ENCODE measurements around the gene SLC22A23.

SLC22A23 gene

GRCh38 chr6:3330199-3330598, 126.7 kb downstream of the SLC22A23 start:
- DNase-seq: no peak

DNA sequence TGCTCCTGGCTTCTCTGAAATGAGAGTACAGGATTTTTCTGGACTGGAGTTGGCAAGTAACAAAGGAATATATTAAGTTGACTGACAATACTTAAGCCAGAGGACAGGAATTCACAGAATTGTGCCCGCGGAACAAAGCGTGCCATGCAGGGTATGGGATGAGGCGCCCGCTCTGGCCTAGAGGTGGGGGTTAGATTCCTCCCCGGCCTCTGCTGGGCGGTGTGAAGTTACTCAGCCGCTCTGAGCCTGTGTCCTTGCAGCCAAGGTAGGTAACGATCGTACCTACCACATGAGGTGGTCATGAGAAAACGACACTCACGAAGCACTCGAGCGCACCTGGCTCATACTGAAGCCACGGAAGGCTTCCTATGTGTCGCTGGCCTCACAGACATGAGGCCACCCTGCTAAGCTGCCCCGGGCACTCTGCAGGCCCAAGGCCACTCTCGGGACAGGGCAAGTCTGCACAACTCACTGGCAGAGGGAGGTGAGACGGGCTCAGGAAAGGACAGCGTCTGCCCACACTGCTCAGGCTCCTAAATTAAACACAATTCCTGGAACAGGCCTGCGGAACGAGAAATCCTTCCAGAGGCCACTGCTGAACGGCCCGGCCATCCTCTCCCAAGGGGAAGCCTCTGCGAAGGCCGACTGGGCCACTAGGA, 127.3 kb downstream of the SLC22A23 start:
- no peak for DNase-seq

DNA sequence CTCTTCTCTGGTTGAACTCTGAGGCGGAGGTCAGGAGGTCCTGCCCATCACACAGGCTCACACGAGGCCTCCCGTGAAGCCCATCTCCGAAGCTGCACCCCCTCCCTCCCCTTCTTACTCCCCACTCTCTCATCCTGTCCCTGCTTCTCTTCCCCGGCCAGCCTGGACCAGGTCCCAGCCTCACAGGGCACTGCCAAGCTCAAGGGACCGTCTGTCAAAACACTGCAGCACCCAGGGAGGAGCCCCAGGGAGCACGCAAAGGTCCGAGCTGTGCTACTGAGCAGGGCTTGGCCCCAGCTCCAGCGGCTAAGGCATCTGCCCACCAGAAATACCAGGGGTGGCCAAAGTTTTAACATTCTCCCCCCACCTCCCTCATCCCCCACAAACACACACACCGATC, 128.1 kb downstream of the SLC22A23 start:
- DNase-seq: no peak

DNA sequence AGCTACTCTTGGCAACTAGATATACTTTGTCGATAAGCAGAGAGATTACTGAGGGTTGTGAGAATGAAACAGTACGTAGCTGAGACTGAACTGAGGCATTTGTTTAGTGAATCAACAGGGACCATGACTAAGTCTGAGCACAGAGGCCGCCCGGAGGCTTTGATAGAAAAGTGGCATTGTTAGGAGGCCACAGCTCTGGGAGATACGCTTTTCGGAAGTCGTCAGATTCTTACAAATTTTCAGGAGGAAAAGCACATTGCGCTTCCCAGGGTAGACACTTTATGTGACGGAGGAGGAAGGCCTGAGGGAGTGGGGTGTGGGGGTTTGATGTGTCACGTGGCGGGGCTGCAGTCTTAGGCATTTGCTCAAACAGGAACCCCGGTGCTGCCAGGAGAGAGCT, 128.7 kb downstream of the SLC22A23 start:
- no peak for DNase-seq

DNA sequence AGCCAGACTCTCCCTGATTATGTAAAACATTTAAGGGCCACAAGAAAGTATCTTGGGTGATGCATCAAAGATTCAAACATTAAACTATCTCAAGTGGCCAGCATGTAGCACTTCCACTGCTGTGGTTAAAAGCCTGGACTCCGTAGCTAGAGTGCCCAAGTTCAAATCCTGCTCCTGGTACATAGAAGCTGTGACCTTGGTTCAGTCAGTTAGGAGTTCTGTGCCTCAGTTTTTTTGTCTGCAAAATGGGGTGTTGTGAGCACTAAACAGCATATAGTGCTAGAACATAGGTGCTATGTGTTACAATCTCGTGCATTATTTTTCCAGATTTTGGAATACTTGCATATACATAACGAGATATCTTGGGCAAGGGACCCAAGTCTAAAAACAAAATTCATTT, 129.4 kb downstream of the SLC22A23 start:
- DNase-seq: no peak

DNA sequence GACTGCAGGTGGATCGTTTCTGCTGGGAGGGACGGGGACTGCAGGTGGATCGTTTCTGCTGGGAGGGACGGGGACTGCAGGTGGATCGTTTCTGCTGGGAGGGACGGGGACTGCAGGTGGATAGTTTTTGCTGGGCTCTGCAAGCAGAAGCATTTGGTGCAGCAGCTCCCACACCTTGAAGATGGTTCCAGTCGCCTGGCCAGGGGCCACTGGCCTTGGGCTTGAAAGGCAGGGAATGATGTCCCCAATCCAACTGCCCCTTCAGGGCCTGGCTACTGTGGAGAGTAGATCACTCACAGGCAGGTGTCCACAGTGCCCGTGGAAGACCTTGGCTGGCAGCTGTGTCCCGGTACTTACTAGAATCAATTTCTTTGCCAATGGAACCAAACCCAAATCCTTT, 129.9 kb downstream of the SLC22A23 start:
- no peak for DNase-seq

DNA sequence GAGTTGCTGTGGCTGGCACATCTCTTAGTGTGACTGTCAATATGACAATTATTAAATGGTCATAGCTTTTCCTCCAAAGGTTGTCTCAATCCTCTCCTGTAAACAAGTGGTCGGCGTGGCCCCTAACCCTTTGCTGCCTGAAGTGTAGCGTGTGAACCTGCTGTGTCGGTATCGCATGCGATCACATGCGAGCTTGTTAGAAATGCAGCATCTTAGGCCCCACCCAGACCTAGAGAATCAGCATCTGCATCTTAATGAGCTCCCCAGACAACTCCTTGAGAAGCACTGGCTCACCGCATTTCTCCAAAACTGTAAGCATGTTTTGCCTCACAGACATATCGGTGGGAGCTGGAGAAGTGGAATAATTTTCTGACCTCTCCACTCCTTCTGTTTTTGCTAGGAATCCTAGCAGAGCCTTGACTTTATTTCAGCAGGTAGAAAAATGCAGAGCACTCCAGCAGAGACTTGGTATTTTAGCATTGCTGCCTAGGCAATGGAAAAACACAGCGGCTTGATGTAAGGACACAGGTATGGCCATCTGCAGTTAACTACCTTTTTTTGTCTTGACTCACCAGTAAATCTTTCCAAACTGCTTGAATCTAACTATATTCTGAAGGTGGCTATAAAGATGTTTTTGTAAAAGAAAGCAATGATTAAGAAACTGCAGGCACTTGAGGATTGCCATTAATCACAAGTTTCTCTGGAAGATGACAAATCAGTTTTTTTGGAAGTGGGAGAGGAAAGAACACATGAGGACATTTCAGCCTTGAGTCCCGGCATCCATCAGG, 130.5 kb downstream of the SLC22A23 start:
- DNase-seq: no peak

DNA sequence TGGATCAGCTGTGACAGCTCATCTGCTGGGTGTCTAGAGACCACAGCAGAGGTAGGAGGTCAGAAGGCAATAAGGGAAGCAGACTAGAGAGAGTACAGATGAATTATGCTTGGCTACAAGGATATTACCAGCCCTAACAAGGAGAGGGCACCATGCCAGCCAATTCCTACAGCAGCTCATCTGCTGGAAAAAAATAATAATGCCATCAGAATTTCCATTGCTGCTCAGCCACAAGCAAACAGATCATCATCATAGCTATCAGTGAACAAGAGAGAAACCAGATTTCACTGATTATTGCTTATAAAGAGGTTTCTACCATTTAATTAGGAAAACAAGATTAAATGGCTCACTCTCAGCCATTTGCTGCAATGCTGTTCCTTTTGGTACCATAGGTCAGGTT, 131.6 kb downstream of the SLC22A23 start:
- DNase-seq: no peak

DNA sequence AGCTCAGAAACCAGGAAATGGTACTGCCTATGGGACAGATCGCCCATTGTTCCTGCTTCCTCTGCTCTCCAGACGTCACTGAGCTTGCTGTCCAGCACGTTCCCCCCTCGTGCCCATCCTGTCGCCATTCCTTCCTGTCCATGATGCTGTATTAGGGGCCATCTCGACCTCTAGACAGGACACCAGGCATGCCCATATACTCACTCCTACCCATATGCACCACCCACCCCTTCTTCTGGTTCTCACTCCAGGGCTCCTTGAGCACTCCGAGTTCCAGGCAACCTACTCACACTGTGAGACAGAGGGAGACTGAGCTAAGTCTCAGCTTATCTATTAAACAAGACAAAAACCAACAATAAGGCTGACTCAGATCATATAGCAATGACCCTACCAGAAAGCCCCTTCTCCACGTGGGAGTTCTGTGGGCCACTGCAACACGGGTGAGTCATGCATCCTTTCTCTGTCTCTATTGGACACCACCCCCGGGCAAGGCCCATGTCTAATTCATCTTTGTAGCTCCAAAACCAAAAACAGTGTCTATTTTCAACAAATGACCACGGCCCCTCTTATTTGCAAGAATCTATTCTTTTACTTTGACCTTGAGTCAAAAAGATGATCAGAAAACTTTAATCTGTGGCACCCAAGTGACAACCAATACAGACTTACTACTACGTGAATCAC, 132.4 kb downstream of the SLC22A23 start:
- DNase-seq: no peak

GRCh38 chr6:3323696-3324261, 133.1 kb downstream of the SLC22A23 start:
- DNase-seq: no peak

DNA sequence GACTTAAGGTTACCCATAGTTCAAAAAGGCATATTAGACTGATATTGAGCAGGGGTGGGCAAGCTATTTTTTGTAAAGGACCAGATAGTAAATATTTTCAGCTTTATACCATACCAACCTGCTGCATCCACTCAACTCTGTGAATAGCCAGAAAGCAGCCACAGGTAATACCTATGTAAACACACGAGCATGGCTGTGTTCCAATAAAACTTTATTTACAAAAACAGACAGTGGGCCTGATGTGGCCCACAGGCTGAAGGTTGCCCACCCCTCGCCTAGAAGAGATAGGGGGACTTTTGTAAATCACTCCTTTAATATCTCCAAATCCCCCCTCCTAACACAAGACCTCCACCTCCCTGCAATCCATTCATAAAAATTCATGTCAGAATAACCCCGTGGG, 133.7 kb downstream of the SLC22A23 start:
- DNase-seq: no peak

- DNase-seq: no peak
Observed at GRCh38 chr6:3322366-3322890, 134.4 kb downstream of the SLC22A23 start.

DNA sequence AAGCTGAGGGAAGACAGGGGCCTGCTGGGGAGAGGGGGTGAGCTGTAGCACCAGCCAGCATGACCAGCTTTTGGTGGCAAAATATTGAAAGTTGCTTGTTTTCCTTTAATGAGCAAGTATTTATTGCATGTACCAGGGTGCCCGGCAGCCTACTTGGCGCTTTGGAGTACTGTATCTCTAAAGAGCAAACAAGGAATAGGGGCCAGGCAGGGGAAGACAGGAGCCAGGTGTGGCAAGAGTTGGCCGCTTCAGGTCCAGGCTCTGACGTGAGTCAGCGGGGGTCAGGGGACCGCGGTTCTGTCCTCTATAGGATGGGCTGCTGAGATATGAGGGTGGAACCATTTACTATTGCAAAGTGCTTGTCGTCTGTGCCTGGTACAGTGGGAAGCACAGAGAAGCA, 135.0 kb downstream of the SLC22A23 start:
- no peak for DNase-seq

- no peak for DNase-seq
Observed at GRCh38 chr6:3321042-3321441, 135.8 kb downstream of the SLC22A23 start.

DNA sequence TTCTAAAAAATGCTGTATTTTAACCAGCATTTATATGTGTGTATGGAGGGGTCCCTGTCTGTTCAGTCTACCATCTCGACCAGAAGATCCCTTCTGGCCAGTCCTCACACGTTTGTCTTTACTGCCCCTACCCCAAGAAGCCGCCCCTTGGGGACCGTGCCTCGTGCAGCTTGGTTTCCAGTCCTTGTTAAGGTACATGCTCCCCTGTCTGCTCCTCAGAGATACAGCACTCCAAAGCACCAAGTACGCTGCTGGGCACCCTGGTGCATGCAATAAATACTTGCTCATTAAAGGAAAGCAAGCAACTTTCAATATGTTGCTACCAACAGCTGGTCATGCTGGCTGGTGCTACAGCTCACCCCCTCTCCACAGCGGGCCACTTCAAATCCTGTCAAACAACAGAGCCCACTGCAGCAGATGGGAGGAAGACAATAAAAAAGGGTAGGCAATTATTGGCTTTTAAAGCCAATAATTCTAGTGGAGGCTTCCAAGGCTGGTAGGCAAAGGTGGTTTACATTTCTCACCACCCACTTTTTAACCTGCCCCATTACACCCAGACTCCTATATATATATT, 136.5 kb downstream of the SLC22A23 start:
- DNase-seq: no peak

- DNase-seq: no peak
Observed at GRCh38 chr6:3319610-3320200, 137.1 kb downstream of the SLC22A23 start.

GRCh38 chr6:3318821-3319540, 137.9 kb downstream of the SLC22A23 start:
- DNase-seq: no peak

- no peak for DNase-seq
Observed at GRCh38 chr6:3318226-3318625, 138.6 kb downstream of the SLC22A23 start.

DNA sequence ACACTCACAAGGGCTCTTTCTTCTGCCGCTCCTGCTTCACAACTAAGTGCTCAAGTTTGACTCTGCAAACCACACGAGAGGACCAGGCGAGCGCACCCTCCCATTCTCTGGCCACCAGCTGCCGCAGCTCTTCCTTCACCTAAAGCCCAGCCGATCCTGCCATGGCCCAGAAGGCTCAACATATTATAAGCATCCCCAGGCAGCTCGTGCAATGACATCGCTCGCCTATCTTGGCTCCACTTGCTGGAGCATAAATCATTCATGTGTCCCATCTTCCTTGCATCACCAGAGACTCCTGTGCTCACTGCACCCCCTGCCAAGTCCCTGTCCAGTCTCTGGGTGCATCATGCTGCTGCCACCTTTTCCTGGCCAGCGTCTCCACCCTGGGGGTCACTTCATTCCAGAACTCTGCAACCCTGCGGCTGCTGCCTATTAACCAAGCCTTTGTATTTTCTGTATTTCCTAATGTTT, 139.1 kb downstream of the SLC22A23 start:
- no peak for DNase-seq

DNA sequence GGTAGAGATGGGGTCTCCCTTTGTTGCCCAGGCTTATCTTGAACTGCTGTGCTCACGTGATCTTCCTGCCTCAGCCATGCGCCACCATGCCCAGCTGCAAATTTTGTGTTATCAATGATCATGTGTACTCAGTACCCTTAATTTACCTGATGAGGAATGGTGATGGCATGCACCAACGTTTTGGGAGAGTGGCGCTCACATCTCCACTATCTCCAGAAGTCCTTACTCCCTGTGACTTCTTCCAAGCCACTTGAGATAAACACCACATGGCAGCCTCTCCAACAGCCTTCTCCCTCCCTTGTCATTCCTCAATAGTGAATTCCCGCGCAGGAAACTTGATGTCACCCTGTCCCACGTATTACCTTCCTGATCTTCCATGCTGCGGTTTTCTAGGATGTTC, 140.0 kb downstream of the SLC22A23 start:
- DNase-seq: no peak

DNA sequence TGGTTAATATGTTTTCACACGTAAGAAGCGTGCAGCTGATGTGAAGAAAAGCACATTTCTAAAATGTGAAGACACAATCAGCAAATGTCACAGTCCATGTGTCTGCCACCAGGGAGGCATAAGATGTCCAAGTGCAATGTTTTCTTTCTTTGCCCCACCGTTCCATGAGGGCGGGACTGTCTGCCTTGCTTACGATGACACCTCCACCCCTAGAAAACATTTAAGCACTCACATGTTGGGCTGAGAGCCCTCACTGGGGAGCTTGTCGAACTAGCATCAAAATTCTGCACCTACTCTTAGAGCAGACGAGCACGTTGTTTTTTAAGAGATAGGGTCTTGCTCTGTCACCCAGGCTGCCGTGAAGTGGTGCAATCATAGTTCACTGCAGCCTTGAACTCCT, 140.5 kb downstream of the SLC22A23 start:
- DNase-seq: no peak

DNA sequence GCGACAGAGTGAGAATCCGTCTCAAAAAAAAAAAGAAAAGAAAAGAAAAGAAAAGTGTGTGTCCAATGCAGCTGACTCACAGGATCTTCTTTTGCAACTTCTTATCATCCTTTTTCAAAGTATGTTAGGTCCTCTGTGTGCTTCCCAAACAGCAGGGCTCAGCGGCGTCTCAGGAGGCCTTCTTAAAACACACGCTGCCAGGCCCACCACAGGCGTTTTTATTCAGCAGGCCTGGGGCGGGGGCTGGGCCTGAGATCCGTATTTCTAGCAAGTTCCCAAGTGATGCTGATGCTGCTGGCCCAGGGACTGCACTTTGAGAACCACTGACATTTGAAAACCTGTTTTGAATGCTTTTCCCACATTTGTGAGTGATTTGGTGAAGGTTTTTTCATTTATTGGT, 141.0 kb downstream of the SLC22A23 start:
- no peak for DNase-seq

Data from right forelimb (tissue), 1 donor.